ENCODE measurements around the gene MEIS2.

The MEIS2 gene

DNA sequence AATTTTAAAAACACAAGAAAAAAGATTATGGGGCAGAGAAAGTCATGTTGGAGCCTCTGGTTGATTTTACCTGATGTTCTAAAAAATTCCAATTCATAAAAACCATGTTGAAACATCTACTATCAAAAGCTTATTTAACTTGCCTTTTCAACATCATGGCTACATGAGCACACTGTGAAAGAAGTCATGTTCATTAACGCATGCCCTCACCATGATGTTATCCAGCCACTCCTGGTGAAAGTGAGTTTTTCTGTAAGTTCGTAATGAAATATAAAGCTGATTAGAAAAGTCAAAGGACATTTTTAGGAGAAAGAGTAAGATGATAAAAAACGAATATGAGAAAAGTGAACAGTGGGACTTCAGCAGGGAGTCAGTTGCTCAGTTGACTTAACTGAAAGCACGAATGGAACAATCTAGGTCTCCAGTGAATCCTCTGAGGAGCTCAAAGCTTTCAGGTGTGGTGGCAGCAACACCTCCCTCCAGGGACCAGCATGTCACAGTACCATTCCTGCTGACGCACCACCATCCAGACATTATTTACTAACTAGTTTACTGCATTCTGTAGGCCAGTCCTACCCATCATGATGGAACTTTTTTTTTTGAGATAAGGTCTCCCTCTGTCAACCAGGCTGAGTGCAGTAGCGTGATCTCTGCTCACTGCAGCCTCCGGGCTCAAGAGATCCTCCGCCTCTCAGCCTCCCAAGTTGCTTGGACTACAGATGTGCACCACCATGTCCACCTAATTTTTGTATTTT, 95.2 kb downstream of the MEIS2 start:
- WGBS, 2 experiments (ENCODE audit: insufficient coverage in 2 of 2), result 85 to 98% methylated on average over 4 to 7 of the region's 8 CpGs

DNA sequence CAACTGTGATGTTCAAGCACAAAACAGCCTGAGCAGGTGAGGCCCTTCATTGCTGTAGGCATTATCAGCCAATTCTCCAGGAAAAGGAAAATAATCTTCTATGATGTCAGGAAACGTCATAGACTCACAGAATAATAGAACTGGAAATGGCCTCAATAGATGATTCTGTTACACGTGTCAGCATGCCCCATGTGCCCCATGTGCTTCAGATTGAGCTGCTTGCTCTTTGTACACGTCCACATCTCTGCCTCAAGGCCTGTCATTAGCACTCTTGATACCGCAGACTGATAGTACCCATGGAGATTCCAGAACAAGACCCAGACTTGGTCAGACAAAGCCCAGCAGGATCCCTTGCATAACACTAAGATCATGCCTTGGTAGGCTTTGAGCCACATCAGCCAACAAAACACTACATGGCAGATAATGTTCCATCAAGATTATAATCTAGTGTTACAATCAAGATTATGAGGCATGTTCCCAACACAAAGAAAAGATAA, 95.9 kb downstream of the MEIS2 start:
- no peaks in the 10 kb centered on the region for H3K9me3 ChIP-seq (ENCODE audit: control insufficient read depth, low read length)
- peaks cover 24% of the 10 kb centered on the region for H3K36me3 ChIP-seq (ENCODE audit: control insufficient read depth, insufficient read depth, low read length)
- no peak overlapping the region for H3K4me3 ChIP-seq (ENCODE audit: extremely low read depth, insufficient read depth, low read length, poor library complexity, severe bottlenecking)
- H3K27ac ChIP-seq (ENCODE audit: low read depth, low read length, severe bottlenecking), result no peak overlapping the region
- H3K4me1 ChIP-seq (ENCODE audit: control insufficient read depth, insufficient read depth, low read length, poor library complexity, severe bottlenecking), result peaks cover 9% of the 10 kb centered on the region
- WGBS, 2 experiments (ENCODE audit: insufficient coverage in 2 of 2), result 84 to 97% methylated on average over 4 of the region's 4 CpGs

More for the DNA sequence above, 95.2 kb downstream of the MEIS2 start:
- Histone ChIP-seq H3K4me3 (ENCODE audit: extremely low read depth, insufficient read depth, low read length, poor library complexity, severe bottlenecking) (no peak overlapping the region), H3K4me1 (ENCODE audit: control insufficient read depth, insufficient read depth, low read length, poor library complexity, severe bottlenecking) (peaks cover 9% of the 10 kb centered on the region), H3K36me3 (ENCODE audit: control insufficient read depth, insufficient read depth, low read length) (peaks cover 24% of the 10 kb centered on the region), H3K27ac (ENCODE audit: low read depth, low read length, severe bottlenecking) (no peak overlapping the region), H3K9me3 (ENCODE audit: control insufficient read depth, low read length) (no peaks in the 10 kb centered on the region)

DNA sequence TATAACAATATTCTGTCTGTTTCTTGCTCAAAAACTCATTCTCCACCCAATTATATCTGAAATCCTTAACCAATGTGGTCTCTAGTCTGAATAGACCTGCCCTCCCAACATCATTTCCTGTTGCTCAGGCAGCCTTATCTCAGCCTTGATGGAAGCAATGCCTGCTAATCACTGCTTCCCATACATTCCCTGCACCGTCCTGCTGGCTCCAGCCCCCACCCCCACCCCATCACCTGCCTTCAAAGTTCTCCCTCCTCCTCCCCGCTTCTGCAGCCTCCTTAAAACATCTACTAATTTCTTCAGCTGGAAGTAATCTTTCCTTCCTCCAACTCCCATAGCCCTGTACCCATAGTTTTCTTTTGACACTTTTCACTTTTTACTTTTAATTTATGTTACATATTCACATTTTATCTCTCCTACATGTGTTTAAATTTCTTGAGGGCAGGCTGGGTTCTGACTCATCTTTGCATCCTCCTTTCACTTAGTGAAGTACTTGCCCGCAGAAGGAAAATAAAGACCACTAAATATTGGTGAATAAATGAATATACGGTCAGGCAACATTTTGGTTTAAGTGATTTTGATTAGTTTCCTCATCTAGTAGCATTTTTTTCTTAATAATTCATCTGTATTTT, 98.2 kb downstream of the MEIS2 start:
- peaks cover 9% of the 10 kb centered on the region for H3K4me1 ChIP-seq (ENCODE audit: control insufficient read depth, insufficient read depth, low read length, poor library complexity, severe bottlenecking)

DNA sequence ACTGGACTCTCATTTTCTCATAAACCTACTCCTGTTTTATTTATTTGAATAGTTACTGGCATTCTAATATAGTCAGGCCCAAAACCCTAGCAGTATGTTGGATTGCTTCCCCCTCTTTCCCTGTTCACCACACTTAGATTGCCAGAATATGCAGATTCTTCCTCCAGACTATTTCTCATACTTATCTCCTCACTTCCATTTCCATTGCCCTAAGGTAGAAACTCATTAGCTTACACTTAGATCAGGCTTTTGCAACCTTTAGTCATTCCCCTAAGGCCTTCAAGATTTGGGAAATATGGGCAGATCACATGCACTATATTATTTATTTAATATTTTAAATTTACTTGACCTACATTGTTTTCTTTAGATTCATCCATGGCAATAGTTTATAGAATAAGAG, 98.9 kb downstream of the MEIS2 start:
- peaks cover 33% of the 10 kb centered on the region for H3K36me3 ChIP-seq (ENCODE audit: control insufficient read depth, insufficient read depth, low read length)
- peaks cover 14% of the 10 kb centered on the region for H3K4me1 ChIP-seq (ENCODE audit: control insufficient read depth, insufficient read depth, low read length, poor library complexity, severe bottlenecking)
- H3K4me3 ChIP-seq (ENCODE audit: extremely low read depth, insufficient read depth, low read length, poor library complexity, severe bottlenecking), result no peak overlapping the region
- H3K27ac ChIP-seq (ENCODE audit: low read depth, low read length, severe bottlenecking), result no peak overlapping the region
- no peaks in the 10 kb centered on the region for H3K9me3 ChIP-seq (ENCODE audit: control insufficient read depth, low read length)

More for the DNA sequence above, 98.2 kb downstream of the MEIS2 start:
- Histone ChIP-seq H3K36me3 (ENCODE audit: control insufficient read depth, insufficient read depth, low read length) (peaks cover 29% of the 10 kb centered on the region), H3K27ac (ENCODE audit: low read depth, low read length, severe bottlenecking) (no peak overlapping the region), H3K9me3 (ENCODE audit: control insufficient read depth, low read length) (no peaks in the 10 kb centered on the region), H3K4me3 (ENCODE audit: extremely low read depth, insufficient read depth, low read length, poor library complexity, severe bottlenecking) (no peak overlapping the region)
- 33% methylated on average over 2 of the region's 4 CpGs; no CpG with 5 or more reads in 1 of the 2 experiments for WGBS, 2 experiments (ENCODE audit: insufficient coverage in 2 of 2)

DNA sequence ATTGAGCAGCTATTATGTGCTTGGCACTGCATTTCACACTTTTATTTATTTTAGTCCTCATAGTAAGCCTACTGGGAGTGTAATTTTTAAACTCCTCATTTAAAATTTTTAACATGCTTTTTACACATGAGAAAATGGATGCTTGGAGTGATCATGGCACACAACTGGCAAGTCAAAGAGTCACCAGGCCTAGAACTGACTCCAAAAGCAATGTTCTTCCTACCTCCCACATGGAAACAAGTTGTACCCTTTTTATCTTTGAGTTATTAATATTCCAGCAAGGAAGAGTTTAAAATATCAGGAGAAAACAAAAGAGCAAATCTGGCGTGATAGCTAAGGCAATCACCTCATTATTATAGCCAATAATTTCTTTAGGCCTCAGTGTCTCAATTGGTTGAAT, 100.6 kb downstream of the MEIS2 start:
- H3K27ac ChIP-seq (ENCODE audit: low read depth, low read length, severe bottlenecking), result no peak overlapping the region
- WGBS, 2 experiments (ENCODE audit: insufficient coverage in 2 of 2), result no CpG with 5 or more reads among the region's 1 CpG
- no peak overlapping the region for H3K4me3 ChIP-seq (ENCODE audit: extremely low read depth, insufficient read depth, low read length, poor library complexity, severe bottlenecking)
- H3K36me3 ChIP-seq (ENCODE audit: control insufficient read depth, insufficient read depth, low read length), result peaks cover 23% of the 10 kb centered on the region
- peaks cover 14% of the 10 kb centered on the region for H3K4me1 ChIP-seq (ENCODE audit: control insufficient read depth, insufficient read depth, low read length, poor library complexity, severe bottlenecking)
- no peaks in the 10 kb centered on the region for H3K9me3 ChIP-seq (ENCODE audit: control insufficient read depth, low read length)

DNA sequence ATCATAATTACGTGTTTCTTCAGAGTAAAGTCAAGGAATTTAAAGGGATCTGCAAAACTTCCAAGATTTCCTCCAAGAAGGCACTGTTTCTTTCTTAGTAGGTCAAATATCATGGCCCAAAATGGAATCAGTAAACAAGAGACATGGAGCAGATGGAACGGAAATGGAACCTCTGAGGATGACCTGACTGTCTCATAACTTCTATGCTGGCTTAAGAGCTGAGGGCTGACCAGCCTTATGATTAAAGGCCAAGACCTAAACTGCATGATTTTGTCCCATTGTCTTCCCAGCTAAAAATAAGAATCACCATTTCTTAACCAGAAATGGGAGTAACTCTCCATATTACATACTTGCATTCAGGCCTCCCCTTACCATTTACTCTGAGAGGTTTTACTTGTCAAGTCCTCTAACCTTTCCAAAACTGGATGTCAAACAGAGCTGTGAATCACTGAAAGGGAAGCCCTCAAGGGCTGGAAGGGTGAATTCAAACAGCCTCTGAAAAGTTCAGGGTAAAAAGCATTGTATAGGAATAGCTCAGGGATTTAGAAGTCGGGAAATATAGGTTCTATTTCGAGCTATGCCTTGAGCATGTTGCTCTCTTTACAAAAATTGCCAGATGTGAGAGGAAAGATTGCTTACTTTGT, 103.7 kb downstream of the MEIS2 start:
- Histone ChIP-seq H3K4me3 (ENCODE audit: extremely low read depth, insufficient read depth, low read length, poor library complexity, severe bottlenecking) (no peak overlapping the region), H3K27ac (ENCODE audit: low read depth, low read length, severe bottlenecking) (peak overlapping the region; percentile 52), H3K9me3 (ENCODE audit: control insufficient read depth, low read length) (no peaks in the 10 kb centered on the region), H3K36me3 (ENCODE audit: control insufficient read depth, insufficient read depth, low read length) (peaks cover 9% of the 10 kb centered on the region), H3K4me1 (ENCODE audit: control insufficient read depth, insufficient read depth, low read length, poor library complexity, severe bottlenecking) (peaks cover 4% of the 10 kb centered on the region)
- 87 to 98% methylated on average over 4 of the region's 4 CpGs for WGBS, 2 experiments (ENCODE audit: insufficient coverage in 2 of 2)

DNA sequence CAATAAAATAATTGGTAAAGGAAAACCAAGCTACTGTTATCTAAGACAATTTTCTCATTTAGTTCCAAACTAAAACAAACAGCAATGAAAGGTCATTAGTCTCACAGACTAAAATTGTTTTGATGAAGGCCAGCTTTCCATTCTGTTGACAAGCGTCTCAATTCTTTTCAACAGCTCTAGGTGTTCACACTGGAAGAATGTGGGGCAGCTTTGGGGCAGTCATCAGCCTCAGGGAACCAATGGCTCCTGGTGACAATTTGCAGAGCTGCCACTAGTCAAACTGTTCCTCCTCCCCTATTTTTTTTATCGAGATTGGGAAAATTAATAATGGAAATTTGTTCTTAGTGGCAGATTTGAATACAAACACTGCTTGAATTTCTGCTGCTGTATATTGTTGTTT, 104.2 kb downstream of the MEIS2 start:
- H3K4me1 ChIP-seq (ENCODE audit: control insufficient read depth, insufficient read depth, low read length, poor library complexity, severe bottlenecking), result peaks cover 4% of the 10 kb centered on the region
- 90% methylated on average over 1 of the region's 2 CpGs; no CpG with 5 or more reads in 1 of the 2 experiments for WGBS, 2 experiments (ENCODE audit: insufficient coverage in 2 of 2)
- H3K9me3 ChIP-seq (ENCODE audit: control insufficient read depth, low read length), result no peaks in the 10 kb centered on the region

DNA sequence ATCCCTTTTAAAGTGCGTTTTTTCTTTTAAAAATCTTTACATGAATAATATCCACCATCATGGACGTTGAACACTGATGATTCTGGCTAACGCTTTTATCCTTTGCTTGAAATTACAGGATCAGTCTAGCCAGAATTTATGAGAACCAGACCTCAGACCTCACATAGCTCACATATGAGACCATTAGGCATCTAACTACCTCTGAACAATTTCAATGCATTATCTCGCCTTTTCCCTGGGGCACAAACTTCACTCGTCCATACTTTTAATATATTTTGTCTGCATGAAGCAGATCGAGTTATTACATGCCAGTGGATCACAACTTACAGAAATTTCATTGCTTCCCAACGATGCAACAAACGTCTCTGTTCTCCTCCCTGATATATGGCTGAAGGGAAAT, 105.6 kb downstream of the MEIS2 start:
- Histone ChIP-seq H3K36me3 (ENCODE audit: control insufficient read depth, insufficient read depth, low read length) (peaks cover 9% of the 10 kb centered on the region), H3K4me3 (ENCODE audit: extremely low read depth, insufficient read depth, low read length, poor library complexity, severe bottlenecking) (no peak overlapping the region), H3K27ac (ENCODE audit: low read depth, low read length, severe bottlenecking) (no peak overlapping the region), H3K9me3 (ENCODE audit: control insufficient read depth, low read length) (no peaks in the 10 kb centered on the region), H3K4me1 (ENCODE audit: control insufficient read depth, insufficient read depth, low read length, poor library complexity, severe bottlenecking) (peaks cover 4% of the 10 kb centered on the region)
- WGBS, 2 experiments (ENCODE audit: insufficient coverage in 2 of 2), result 89 to 92% methylated on average over 4 to 5 of the region's 8 CpGs

More for the DNA sequence above, 104.2 kb downstream of the MEIS2 start:
- Histone ChIP-seq H3K4me3 (ENCODE audit: extremely low read depth, insufficient read depth, low read length, poor library complexity, severe bottlenecking) (no peak overlapping the region), H3K36me3 (ENCODE audit: control insufficient read depth, insufficient read depth, low read length) (peaks cover 9% of the 10 kb centered on the region), H3K27ac (ENCODE audit: low read depth, low read length, severe bottlenecking) (no peak overlapping the region)

DNA sequence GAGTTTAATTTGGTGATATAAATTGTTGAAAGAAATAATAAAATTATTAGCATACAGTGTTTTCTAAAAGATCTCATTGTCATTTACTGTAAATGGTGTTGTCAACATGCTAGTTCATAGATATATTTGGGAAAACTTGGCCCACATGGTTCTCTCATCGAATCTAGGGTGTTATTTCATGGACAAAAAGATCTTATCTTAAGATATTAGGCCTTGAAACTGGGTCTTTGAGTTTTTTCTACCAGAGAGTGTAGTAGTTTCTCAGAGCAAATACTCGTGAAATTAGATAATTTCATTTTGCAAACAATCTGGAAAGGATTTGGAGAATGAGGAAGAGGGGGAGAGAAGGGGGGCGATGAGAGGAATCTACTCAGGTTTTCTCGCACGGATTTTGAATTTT, 107.9 kb downstream of the MEIS2 start:
- no peak overlapping the region for H3K27ac ChIP-seq (ENCODE audit: low read depth, low read length, severe bottlenecking)
- peaks cover 4% of the 10 kb centered on the region for H3K4me1 ChIP-seq (ENCODE audit: control insufficient read depth, insufficient read depth, low read length, poor library complexity, severe bottlenecking)
- 92 to 100% methylated on average over 2 to 3 of the region's 5 CpGs for WGBS, 2 experiments (ENCODE audit: insufficient coverage in 2 of 2)
- H3K9me3 ChIP-seq (ENCODE audit: control insufficient read depth, low read length), result no peaks in the 10 kb centered on the region
- H3K36me3 ChIP-seq (ENCODE audit: control insufficient read depth, insufficient read depth, low read length), result peaks cover 7% of the 10 kb centered on the region
- no peak overlapping the region for H3K4me3 ChIP-seq (ENCODE audit: extremely low read depth, insufficient read depth, low read length, poor library complexity, severe bottlenecking)

DNA sequence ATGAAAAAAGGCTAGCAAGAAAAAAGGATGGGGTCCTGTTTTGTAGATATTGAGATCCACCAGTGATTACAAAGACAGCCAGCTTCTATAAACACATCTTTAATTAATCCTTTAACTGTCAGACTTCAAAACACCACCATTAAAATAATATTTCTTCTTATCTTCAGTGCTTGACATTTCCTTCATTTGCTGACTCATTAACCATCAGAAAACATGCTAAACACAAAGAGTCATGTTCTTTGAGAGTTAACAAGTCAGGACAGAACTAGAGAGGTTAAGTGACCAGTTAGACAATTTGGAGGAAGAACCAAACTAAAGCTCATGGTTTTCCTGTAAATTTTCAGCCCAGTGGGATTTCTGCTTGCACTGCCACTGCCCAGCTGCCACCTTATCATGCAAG, 111.4 kb downstream of the MEIS2 start:
- Histone ChIP-seq H3K27ac (ENCODE audit: low read depth, low read length, severe bottlenecking) (no peak overlapping the region), H3K36me3 (ENCODE audit: control insufficient read depth, insufficient read depth, low read length) (peaks cover 21% of the 10 kb centered on the region), H3K4me3 (ENCODE audit: extremely low read depth, insufficient read depth, low read length, poor library complexity, severe bottlenecking) (no peak overlapping the region), H3K9me3 (ENCODE audit: control insufficient read depth, low read length) (peaks cover 8% of the 10 kb centered on the region), H3K4me1 (ENCODE audit: control insufficient read depth, insufficient read depth, low read length, poor library complexity, severe bottlenecking) (no peaks in the 10 kb centered on the region)

DNA sequence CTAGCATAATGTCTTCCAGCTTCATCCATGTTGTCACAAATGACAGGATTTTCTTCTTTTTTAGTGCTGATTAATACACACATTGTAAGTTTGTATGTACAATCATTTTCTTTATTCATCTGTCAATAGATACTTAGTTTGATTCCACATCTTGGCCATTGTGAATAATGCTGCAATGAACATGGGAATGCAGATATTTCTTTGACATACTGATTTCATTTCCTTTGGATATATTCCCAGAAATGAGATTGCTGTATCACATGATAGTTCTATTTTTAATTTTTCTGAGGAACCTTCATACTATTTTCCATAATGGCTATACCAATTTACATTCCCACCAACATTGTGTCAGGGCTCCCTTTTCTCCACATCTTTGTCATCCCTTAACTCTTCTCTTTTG, 117.9 kb downstream of the MEIS2 start:
- Histone ChIP-seq H3K9me3 (ENCODE audit: control insufficient read depth, low read length) (peaks cover 15% of the 10 kb centered on the region), H3K4me1 (ENCODE audit: control insufficient read depth, insufficient read depth, low read length, poor library complexity, severe bottlenecking) (no peaks in the 10 kb centered on the region), H3K36me3 (ENCODE audit: control insufficient read depth, insufficient read depth, low read length) (peaks cover 18% of the 10 kb centered on the region), H3K27ac (ENCODE audit: low read depth, low read length, severe bottlenecking) (no peak overlapping the region), H3K4me3 (ENCODE audit: extremely low read depth, insufficient read depth, low read length, poor library complexity, severe bottlenecking) (no peak overlapping the region)

All from mesodermal cell (in vitro differentiated cells).